GM18861 (cell line): ENCODE results near the gene HNRNPDL.
"Not testable (repeated sequence)": the region's sequence is repeated elsewhere in the genome, so short reads cannot be mapped to it uniquely, and the experiment has no call there.

Experiments
- ATAC-seq: cut with Tn5 transposase; IDR thresholded peaks from one replicate; pipeline ENCODE4 v1.9.1; 2021; ENCODE audit not compliant: unreplicated experiment

HNRNPDL gene

GRCh38 chr4:82433791-82434190, 3.5 kb upstream of the HNRNPDL start:
- no peak for ATAC-seq

GRCh38 chr4:82432596-82432995, 2.3 kb upstream of the HNRNPDL start:
- ATAC-seq, result no peak

DNA sequence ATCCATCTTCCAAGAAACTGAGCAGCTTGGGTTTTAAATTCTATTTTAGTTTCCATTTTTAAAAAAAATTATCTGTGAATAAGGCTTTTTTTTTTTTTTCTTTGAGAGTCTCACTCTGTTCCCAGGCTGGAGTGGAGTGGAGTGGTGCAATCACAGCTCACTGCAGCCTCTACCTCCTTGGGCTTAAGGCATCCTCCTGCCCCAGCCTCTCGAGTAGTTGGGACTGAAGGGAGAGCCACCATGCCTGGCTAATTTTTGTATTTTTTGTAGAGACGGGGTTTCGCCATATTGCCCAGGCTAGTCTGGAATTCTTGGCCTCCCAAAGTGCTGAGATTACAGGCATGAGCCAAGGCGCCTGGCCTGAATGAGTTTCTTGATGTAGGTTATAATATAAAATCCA, 1.6 kb upstream of the HNRNPDL start:
- no peak for ATAC-seq

GRCh38 chr4:82430964-82431745, 893 bp upstream of the HNRNPDL start:
- no peak for ATAC-seq

DNA sequence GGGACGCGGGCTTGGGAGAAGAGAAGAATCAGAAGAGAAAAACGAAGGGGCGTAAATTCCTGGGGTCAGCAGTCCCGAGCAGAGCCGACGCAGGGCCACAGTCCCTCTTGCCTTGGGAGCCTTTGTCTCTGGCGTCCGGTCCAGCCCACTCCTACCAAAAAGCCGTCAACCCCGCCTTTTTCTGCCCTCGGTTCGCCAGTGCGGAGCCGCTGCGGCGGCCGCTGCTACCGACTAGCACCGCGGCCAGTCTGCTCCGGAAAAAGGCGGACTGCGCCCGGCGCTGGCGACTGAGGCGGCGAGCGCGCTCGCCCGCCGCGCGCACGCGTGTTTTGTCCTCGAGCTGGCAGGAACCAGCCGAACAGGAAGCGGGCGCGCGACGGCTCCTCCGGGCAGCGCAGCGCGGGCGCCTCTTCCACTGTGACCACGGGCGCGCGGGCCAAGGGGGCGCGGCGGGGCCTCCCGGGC, 502 bp downstream of the HNRNPDL start:
- no peak for ATAC-seq

- ATAC-seq, result peak; percentile 49
Measured at GRCh38 chr4:82428969-82429727, 1.1 kb downstream of the HNRNPDL start.

GRCh38 chr4:82428526-82428968, 1.7 kb downstream of the HNRNPDL start:
- no peak for ATAC-seq

- ATAC-seq, result no peak
Measured at GRCh38 chr4:82425478-82425877, 4.8 kb downstream of the HNRNPDL start.

GRCh38 chr4:82423245-82424054, 6.8 kb downstream of the HNRNPDL start:
- ATAC-seq, result no peak

GRCh38 chr4:82422616-82423015, 7.6 kb downstream of the HNRNPDL start:
- no peak for ATAC-seq

DNA sequence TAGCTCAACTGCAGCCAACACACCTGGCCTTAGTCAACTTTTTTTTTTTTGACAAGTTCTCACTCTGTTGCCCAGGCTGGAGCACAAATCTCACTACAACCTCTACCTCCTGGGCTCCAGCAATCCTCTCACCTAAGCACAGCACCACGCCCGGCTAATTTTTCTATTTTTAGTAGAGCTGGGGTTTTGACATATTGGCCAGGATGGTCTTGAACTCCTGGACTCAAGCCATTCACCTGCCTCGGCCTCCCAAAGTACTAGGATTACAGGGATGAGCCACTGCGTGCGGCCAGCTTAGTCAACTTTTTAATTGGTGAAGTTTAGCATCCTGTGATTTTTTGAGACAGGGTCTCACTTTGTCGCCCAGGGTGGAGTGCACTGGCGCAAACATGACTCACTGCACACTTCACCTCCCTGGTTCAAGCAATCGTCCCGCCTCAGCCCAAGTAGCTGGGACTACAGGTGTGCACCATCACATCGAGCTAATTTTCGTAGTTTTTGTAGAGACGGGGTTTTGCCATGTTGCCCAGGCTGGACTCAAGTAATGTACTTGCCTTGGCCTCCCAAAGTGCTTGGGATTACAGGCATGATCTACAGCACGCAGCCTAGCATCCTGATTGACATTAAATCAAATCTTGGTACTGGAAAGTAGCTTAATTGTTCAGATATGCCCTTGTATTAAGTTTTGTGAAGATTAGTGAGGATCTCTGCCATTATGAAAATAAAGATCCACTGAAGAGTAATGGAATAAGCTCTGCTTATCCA, 8.3 kb downstream of the HNRNPDL start:
- no peak for ATAC-seq

DNA sequence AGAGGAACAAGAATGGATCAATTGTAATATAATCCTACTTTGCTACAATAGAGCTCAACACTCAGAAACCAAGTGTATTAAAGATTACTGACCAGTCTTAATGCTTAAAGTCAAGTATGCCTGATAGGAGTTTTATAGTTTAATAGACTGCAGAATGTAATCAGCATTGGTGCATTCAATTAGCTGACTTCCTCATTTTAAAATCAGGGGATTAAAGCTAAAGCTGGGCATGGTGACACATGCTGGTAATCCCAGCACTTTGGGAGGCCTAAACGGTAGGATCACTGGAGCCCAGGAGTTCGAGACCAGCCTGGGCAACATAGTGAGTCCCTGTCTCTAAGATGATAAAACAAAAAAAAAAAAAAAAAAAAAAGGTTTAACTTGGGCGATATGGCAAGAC, 10.8 kb downstream of the HNRNPDL start:
- no peak for ATAC-seq

- no peak for ATAC-seq
Measured at GRCh38 chr4:82415922-82416365, 14.3 kb downstream of the HNRNPDL start.

DNA sequence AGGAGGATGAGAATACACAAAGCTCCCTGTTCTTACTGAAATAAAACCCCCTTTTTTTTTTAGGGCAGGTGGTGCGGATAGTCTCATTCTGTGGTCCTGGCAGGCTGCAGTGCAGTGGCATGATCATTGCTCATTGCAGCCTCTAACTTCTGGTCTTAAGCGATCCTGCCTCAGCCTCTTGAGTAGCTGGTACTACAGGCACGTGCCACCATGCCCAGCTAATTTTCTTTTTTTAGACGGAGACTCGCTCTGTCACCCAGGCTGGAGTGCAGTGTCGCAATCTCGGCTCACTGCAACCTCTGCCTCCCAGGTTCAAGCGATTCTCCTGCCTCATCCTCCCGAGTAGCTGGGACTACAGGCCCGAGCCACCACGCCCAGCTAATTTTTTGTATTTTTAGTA, 15.2 kb downstream of the HNRNPDL start:
- not testable (repeated sequence) for ATAC-seq

DNA sequence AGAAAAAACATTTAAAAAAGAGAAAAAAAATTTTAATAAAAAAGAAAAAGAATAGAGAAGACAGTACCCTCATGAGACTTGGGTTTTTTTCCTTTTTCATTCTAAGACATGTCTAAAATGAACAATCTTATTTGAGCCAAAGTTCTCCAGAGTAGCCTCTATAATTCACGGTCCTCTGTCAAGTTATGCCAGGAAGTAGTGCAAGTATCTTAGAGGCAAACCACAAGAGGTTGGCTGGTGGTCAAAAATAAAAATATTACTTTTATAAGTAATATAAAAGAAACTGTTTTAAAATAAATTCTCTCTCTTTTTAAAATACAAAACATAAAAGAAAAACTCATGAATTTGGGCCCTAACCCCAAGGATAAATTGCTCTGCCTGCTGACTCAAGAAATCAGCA, 26.5 kb downstream of the HNRNPDL start:
- no peak for ATAC-seq

- no peak for ATAC-seq
Measured at GRCh38 chr4:82402196-82402775, 28.0 kb downstream of the HNRNPDL start.

- ATAC-seq, result no peak
Measured at GRCh38 chr4:82401600-82401999, 28.7 kb downstream of the HNRNPDL start.

- ATAC-seq, result peak; percentile 48
Measured at GRCh38 chr4:82398263-82398662, 32.0 kb downstream of the HNRNPDL start.

- ATAC-seq, result no peak
Measured at GRCh38 chr4:82397527-82397926, 32.7 kb downstream of the HNRNPDL start.

DNA sequence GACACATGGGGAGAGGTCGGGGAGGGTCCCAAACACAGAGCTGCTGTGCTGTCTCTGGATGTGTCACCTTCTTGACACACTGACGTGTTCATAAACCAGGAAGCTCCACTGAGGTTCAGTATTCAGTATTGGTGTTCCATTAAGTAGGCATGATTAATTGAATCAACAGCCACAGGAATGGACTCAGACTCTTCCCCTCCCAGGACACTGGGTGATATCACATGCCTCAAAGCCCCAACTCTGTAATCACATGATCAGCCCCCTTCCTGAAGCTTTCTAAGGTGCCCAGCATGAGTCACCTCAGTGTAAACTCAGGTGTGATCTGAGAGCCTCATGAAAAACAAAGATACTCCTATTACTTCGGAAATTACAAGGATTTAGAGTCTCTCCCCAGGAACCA, 35.4 kb downstream of the HNRNPDL start:
- no peak for ATAC-seq
